ENCODE measurements around the gene PEX11G. TPM values are rescaled to one million over a fixed set of nuclear protein-coding genes. Genes with fewer than 3 reads are reported as not detected.

The PEX11G gene
- total and polyA plus RNA-seq, 9 of the 15 experiments (the other 6 are each of a cell fraction or from before 2014, with no cell fraction given): 0.07 to 3.2 (median 0.70) TPM; not detected in 1

DNA sequence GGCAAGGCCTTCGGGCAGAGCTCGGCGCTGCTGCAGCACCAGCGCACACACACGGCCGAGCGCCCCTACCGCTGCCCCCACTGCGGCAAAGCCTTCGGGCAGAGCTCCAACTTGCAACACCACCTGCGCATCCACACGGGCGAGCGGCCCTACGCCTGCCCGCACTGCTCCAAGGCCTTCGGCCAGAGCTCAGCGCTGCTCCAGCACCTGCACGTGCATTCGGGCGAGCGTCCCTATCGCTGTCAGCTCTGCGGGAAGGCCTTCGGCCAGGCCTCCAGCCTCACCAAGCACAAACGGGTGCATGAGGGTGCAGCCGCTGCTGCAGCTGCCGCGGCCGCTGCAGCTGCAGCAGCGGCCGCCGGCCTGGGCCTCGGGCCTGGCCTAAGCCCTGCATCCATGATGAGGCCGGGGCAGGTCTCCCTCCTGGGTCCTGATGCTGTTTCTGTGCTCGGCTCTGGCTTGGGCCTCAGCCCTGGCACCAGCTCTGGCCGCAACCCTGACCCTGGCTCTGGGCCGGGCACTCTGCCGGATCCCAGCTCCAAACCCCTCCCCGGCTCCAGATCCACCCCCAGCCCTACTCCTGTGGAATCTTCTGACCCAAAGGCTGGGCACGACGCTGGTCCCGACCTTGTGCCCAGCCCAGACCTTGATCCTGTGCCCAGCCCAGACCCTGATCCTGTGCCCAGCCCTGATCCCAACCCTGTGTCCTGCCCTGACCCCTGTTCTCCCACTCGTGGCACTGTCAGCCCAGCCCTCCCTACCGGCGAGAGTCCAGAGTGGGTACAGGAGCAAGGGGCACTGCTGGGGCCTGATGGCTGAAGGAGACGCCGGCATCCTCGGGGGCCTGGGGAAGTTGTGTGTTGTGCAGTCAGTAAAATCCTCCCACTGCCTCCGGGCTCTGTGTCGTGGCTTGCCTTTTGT lies 31.6 kb upstream of the PEX11G start:
- in situ Hi-C loops (cut with MboI) (no loop called here), intact Hi-C loops (cut with micrococcal nuclease) (no loop called here)
- H3K79me2 ChIP-seq (ENCODE audit: control insufficient read depth, insufficient read depth, low read length): peaks cover 4% of the 10 kb centered on the region; the same call in 2 of the 3 replicates
- ATAC-seq (no peak), DNase-seq (ENCODE audit: extremely low read depth in 1 of 4, low spot score in 3 of 4) (no peak), FAIRE-seq (no peak)
- H3K27ac ChIP-seq (ENCODE audit: extremely low read depth, low read depth, low read length): no peak overlapping the region
- H2AFZ ChIP-seq (ENCODE audit: low read depth, low read length): no peak overlapping the region
- 75% methylated on average over 40 of the region's 51 CpGs for WGBS (ENCODE audit: insufficient coverage, low coverage, missing lambda C conversion rate)
- TF ChIP-seq DDX20 (tag; IDR thresholded peaks at IDR 0.05; ENCODE audit: low read depth) (no peak), POLR2G (IDR thresholded peaks at IDR 0.05; ENCODE audit: low read depth, low read length) (0 out of 2 replicates have a peak, but pooled peaks have one; percentile 25), NCOA6 (IDR thresholded peaks at IDR 0.05) (no peak)
- H3K36me3 ChIP-seq (ENCODE audit: control insufficient read depth, insufficient read depth, low read length): peaks cover under 1% of the 10 kb centered on the region; the same call in 1 of the 3 replicates
- H3K4me2 ChIP-seq (ENCODE audit: insufficient read depth, low read length): no peak overlapping the region
- ChIA-PET POLR2A (interaction anchor here (0.6 to 1.2 kb wide), 6 partner anchors 7 to 452 kb away, joined by 3 to 4 read pairs (median 3); a partner anchor contains a TSS), CTCF (ENCODE audit: low intra/inter-chr PET ratio) (no interaction called here)
- no TSS peak for BruUV-seq (replicated peaks)
- peaks cover 10 to 38% of the 10 kb centered on the region in 2 experiments; a peak in 4 of 5 replicates for H3K4me1 ChIP-seq (replicated peaks in 1 of 2; ENCODE audit: control insufficient read depth in 2 of 2, insufficient read depth in 2 of 2, low read length in 2 of 2)
- peak overlapping the region in 1 of 2 experiments; percentile 45; a peak in 2 of 4 replicates for H3K9ac ChIP-seq (ENCODE audit: insufficient read depth in 1 of 2, low read depth in 2 of 2, low read length in 2 of 2)
- H3K27me3 ChIP-seq (ENCODE audit: control insufficient read depth in 2 of 2, insufficient read depth in 2 of 2, low read length in 2 of 2): no peaks in the 10 kb centered on the region
- no peaks in the 10 kb centered on the region for H3K9me1 ChIP-seq (ENCODE audit: control insufficient read depth, insufficient read depth, low read length)
- H3K9me3 ChIP-seq (replicated peaks; ENCODE audit: control insufficient read depth, insufficient read depth, low read depth, low read length): no peaks in the 10 kb centered on the region
- no peaks in the 10 kb centered on the region for H4K20me1 ChIP-seq (replicated peaks; ENCODE audit: control insufficient read depth, insufficient read depth, low read length)
- H3K4me3 ChIP-seq: no peak overlapping the region

All from K562 (cell line).